Caco-2 (cell line): ENCODE results near the gene C10orf90. TPM values are rescaled to one million over a fixed set of nuclear protein-coding genes. Genes with fewer than 3 reads are reported as not detected.

Experiments
- BruUV-seq: library from RNA; stranded (reverse); fragments of 400-500 nt; replicated peaks from 2 replicates; lab custom pipeline; 2021; lab: Mats Ljungman, UMichigan
- CTCF ChIA-PET: fragments of 300-600 bp; sonication (Branson Sonifier 250); formaldehyde crosslinking; loops from one replicate; lab custom pipeline; 2022; ENCODE audit warnings: antibody characterized with exemption; lab: Charles Lee
- POLR2A ChIA-PET: fragments of 300-600 bp; sonication (Branson Sonifier 250); formaldehyde crosslinking; loops from one replicate; lab custom pipeline; 2022; ENCODE audit warnings: antibody characterized with exemption; lab: Charles Lee
- DNase-seq, 2 experiments: peaks; one replicate each; pipeline versions ENCODE4 v3.0.0 to v3.0.0-alpha.2; 2020 to 2022
- H3K27me3 ChIP-seq: replicated peaks from 2 replicates; pipeline ENCODE4 v1.6.0; 2011; ENCODE audit warnings: low read length; ENCODE audit not compliant: control insufficient read depth, insufficient read depth
- H3K36me3 ChIP-seq: 2 replicates; pipeline ENCODE4 v1.5.1; 2011; ENCODE audit warnings: low read length; ENCODE audit not compliant: control insufficient read depth, insufficient read depth
- H3K4me1 ChIP-seq: fragments of 250-450 bp; sonication (Bioruptor Pico); 2 replicates; pipeline ENCODE4 v1.5.1; 2020; ENCODE audit warnings: mild to moderate bottlenecking
- H3K4me3 ChIP-seq: 2 replicates; pipeline ENCODE4 v1.5.1; 2011; ENCODE audit warnings: low read depth, mild to moderate bottlenecking, control low read depth, low read length
- H3K9me3 ChIP-seq: fragments of 250-450 bp; sonication (Bioruptor Pico); 2 replicates; pipeline ENCODE4 v1.5.1; 2020; ENCODE audit warnings: mild to moderate bottlenecking, moderate library complexity
- H3K27ac Mint-ChIP-seq: one replicate; pipeline ENCODE4 v1.8.0; 2022; ENCODE audit warnings: mixed read lengths; ENCODE audit not compliant: unreplicated experiment
- H3K27me3 Mint-ChIP-seq: one replicate; pipeline ENCODE4 v1.8.0; 2022; ENCODE audit warnings: mixed read lengths; ENCODE audit not compliant: insufficient read depth, unreplicated experiment
- H3K36me3 Mint-ChIP-seq: one replicate; pipeline ENCODE4 v1.8.0; 2022; ENCODE audit warnings: mild to moderate bottlenecking, mixed read lengths; ENCODE audit not compliant: insufficient read depth, unreplicated experiment
- H3K4me1 Mint-ChIP-seq: one replicate; pipeline ENCODE4 v1.8.0; 2022; ENCODE audit warnings: low read depth, mixed read lengths; ENCODE audit not compliant: unreplicated experiment
- H3K4me3 Mint-ChIP-seq: one replicate; pipeline ENCODE4 v1.8.0; 2022; ENCODE audit warnings: mild to moderate bottlenecking, moderate library complexity, mixed read lengths; ENCODE audit not compliant: unreplicated experiment
- H3K9me3 Mint-ChIP-seq: one replicate; pipeline ENCODE4 v1.8.0; 2022; ENCODE audit warnings: mixed read lengths; ENCODE audit not compliant: unreplicated experiment
- CTCF ChIP-seq, 2 experiments: fragments of 200-600 bp in 1 of 2; IDR thresholded peaks; 1 replicate in 1 of 2; 2 replicates in 1 of 2; pipeline versions ENCODE4 v1.5.1 to v1.8.0; 2011 to 2022; ENCODE audit warnings: antibody characterized with exemption in 1 of 2, control low read depth in 1 of 2, inconsistent platforms in 1 of 2, low read depth in 1 of 2, low read length in 1 of 2, mild to moderate bottlenecking in 1 of 2, moderate library complexity in 1 of 2; ENCODE audit not compliant: insufficient read depth in 1 of 2, severe bottlenecking in 1 of 2, unreplicated experiment in 1 of 2
- intact Hi-C: fragments of 100-400 bp; cut with micrococcal nuclease; formaldehyde crosslinking; loops from one replicate; pipeline ENCODE4 v1.10.0; 2022; ENCODE audit not compliant: unreplicated experiment
- total RNA-seq: library from RNA; stranded (reverse); gene quantifications from 2 replicates; pipeline ENCODE4 v1.2.3, GENCODE V29; 2022

C10orf90 gene
- total RNA-seq, 1 experiment from 2014 or later = not detected

- H3K4me3 ChIP-seq = no peak overlapping the region
- intact Hi-C loops = no loop called here
- H3K27ac Mint-ChIP-seq = no peak overlapping the region
- no peaks in the 10 kb centered on the region for H3K36me3 Mint-ChIP-seq
- no peaks in the 10 kb centered on the region for H3K27me3 ChIP-seq
- no peaks in the 10 kb centered on the region for H3K9me3 ChIP-seq
- ChIA-PET CTCF (no interaction called here), POLR2A (interaction anchor here (0.6 kb wide), 1 partner anchor 757 kb away, joined by 6 read pairs; no protein-coding TSS in a partner anchor)
- no peaks in the 10 kb centered on the region for H3K4me1 ChIP-seq
- DNase-seq = no peak
- no peak overlapping the region for H3K4me3 Mint-ChIP-seq
- TF ChIP-seq CTCF (IDR thresholded peaks at IDR 0.05; ENCODE audit: insufficient read depth in 1 of 2, low read depth in 1 of 2, low read length in 1 of 2, severe bottlenecking in 1 of 2, unreplicated experiment in 1 of 2) = no peak
- no peaks in the 10 kb centered on the region for H3K36me3 ChIP-seq
- H3K27me3 Mint-ChIP-seq = peaks cover 22% of the 10 kb centered on the region
- no peaks in the 10 kb centered on the region for H3K4me1 Mint-ChIP-seq
- H3K9me3 Mint-ChIP-seq = no peaks in the 10 kb centered on the region
- no TSS peak for BruUV-seq
Observed at GRCh38 chr10:126458466-126458865, 212.0 kb downstream of the C10orf90 start.

- Histone ChIP-seq H3K4me1 (no peaks in the 10 kb centered on the region), H3K9me3 (no peaks in the 10 kb centered on the region), H3K27me3 (no peaks in the 10 kb centered on the region), H3K4me3 (no peak overlapping the region), H3K36me3 (no peaks in the 10 kb centered on the region)
- H3K4me3 Mint-ChIP-seq = no peak overlapping the region
- intact Hi-C loops = no loop called here
- H3K4me1 Mint-ChIP-seq = no peaks in the 10 kb centered on the region
- no peak for DNase-seq
- POLR2A ChIA-PET = no interaction called here
- TF ChIP-seq CTCF (IDR thresholded peaks at IDR 0.05; ENCODE audit: insufficient read depth in 1 of 2, low read depth in 1 of 2, low read length in 1 of 2, severe bottlenecking in 1 of 2, unreplicated experiment in 1 of 2) = no peak
- H3K27me3 Mint-ChIP-seq = peaks cover 15% of the 10 kb centered on the region
- H3K36me3 Mint-ChIP-seq = no peaks in the 10 kb centered on the region
- no peaks in the 10 kb centered on the region for H3K9me3 Mint-ChIP-seq
- CTCF ChIA-PET = no interaction called here
- BruUV-seq = no TSS peak
- no peak overlapping the region for H3K27ac Mint-ChIP-seq
Observed at GRCh38 chr10:126456632-126457031, 213.9 kb downstream of the C10orf90 start.

GRCh38 chr10:126455766-126456405 lies 214.6 kb downstream of the C10orf90 start:
- Mint-ChIP-seq H3K27me3 (peaks cover 15% of the 10 kb centered on the region), H3K9me3 (no peaks in the 10 kb centered on the region), H3K27ac (no peak overlapping the region), H3K4me1 (no peaks in the 10 kb centered on the region), H3K4me3 (no peak overlapping the region), H3K36me3 (no peaks in the 10 kb centered on the region)
- POLR2A ChIA-PET = no interaction called here
- no peak for TF ChIP-seq CTCF (IDR thresholded peaks at IDR 0.05; ENCODE audit: insufficient read depth in 1 of 2, low read depth in 1 of 2, low read length in 1 of 2, severe bottlenecking in 1 of 2, unreplicated experiment in 1 of 2)
- Histone ChIP-seq H3K27me3 (no peaks in the 10 kb centered on the region), H3K4me1 (no peaks in the 10 kb centered on the region), H3K36me3 (no peaks in the 10 kb centered on the region), H3K9me3 (no peaks in the 10 kb centered on the region), H3K4me3 (no peak overlapping the region)
- intact Hi-C loops = no loop called here
- BruUV-seq = no TSS peak
- CTCF ChIA-PET = no interaction called here
- no peak for DNase-seq
